Adrenal gland (tissue), 12 donors: ENCODE measurements around the gene HS3ST3A1. TPM values are rescaled to one million over a fixed set of nuclear protein-coding genes. Genes with fewer than 3 reads are reported as not detected.

Source experiments
- DNase-seq, 7 donors: peaks; one replicate each; pipeline ENCODE4 v3.0.0-alpha.2; 2019 to 2020
- H3K27ac ChIP-seq, 5 donors: fragments of 200-600 bp; sonication (generic) in 4 of 5; 1 replicate in 3 of 5; 2 replicates in 2 of 5; pipeline versions ENCODE4 v1.5.1 to v1.8.0; 2016 to 2020; ENCODE audit warnings: mild to moderate bottlenecking in 1 of 5
- H3K27me3 ChIP-seq: fragments of 200-600 bp; 2 replicates; pipeline ENCODE4 v1.8.0; 2021
- H3K36me3 ChIP-seq, 2 donors: fragments of 200-600 bp; replicated peaks in 1 of 2; 1 replicate in 1 of 2; 2 replicates in 1 of 2; pipeline versions ENCODE4 v1.5.1 to v1.8.0; 2018 to 2022
- H3K4me1 ChIP-seq, 2 donors: fragments of 200-600 bp; replicated peaks in 1 of 2; 1 replicate in 1 of 2; 2 replicates in 1 of 2; pipeline versions ENCODE4 v1.5.1 to v1.8.0; 2018 to 2021
- H3K4me3 ChIP-seq, 4 donors: fragments of 200-600 bp; sonication (generic) in 3 of 4; one replicate each; pipeline ENCODE4 v1.5.1; 2016 to 2018
- H3K9me3 ChIP-seq, 3 donors: fragments of 200-600 bp; sonication (generic) in 1 of 3; replicated peaks in 1 of 3; 1 replicate in 2 of 3; 2 replicates in 1 of 3; pipeline versions ENCODE4 v1.5.1 to v1.8.0; 2016 to 2021
- POLR2A ChIP-seq, 2 donors: fragments of 450-650 bp; IDR thresholded peaks; one replicate each; pipeline ENCODE4 v1.6.1; 2017; ENCODE audit warnings: antibody characterized with exemption in 2 of 2, mild to moderate bottlenecking in 2 of 2, moderate library complexity in 1 of 2
- WGBS, 4 donors: extraction: QIAGEN DNeasy Blood & Tissue Kit in 2 of 4; methylation state at CpG; one replicate each; pipeline versions ENCODE4 v1.1.5 to v1.1.7; 2013 to 2017; 5-methylcytosine and 5-hydroxymethylcytosine counted together
- intact Hi-C, 2 donors: fragments of 100-400 bp; cut with DNase I; formaldehyde crosslinking; loops; one replicate each; pipeline versions ENCODE4 v1.14.1 to v1.15.0; 2022 to 2023
- polyA plus RNA-seq, 3 donors: library from polyadenylated mRNA; stranded (reverse); fragments of 200-250 nt in 2 of 3; fragments of 350-450 nt in 1 of 3; fragmentation: Illumina TruSeq in 1 of 3; extraction: RNeasy Lipid Tissue Mini Kit (QIAGEN cat#74804) in 1 of 3; gene quantifications; one replicate each; pipeline ENCODE4 v1.2.3, GENCODE V29; 2013 to 2014
- total RNA-seq, 9 donors: library from RNA; depleted of rRNA in 4 of 9; stranded (reverse); fragments of >200 nt in 4 of 9; fragments of 120-200 nt in 1 of 9; fragmentation: NEBNext Ultra II Directional in 1 of 9; extraction: Animal tissue kit (Norgen Biotek cat#: 25700) in 1 of 9; gene quantifications; one replicate each; pipeline versions ENCODE4 v1.1.0 to v1.2.4, GENCODE V29; 2013 to 2023
- TF ChIP-seq, protein P1 (sequence below), 6 experiments: fragments of 450-650 bp in 4 of 6; fragments of 200-600 bp in 2 of 6; sonication (generic) in 1 of 6; IDR thresholded peaks; 1 replicate in 5 of 6; 2 replicates in 1 of 6; pipeline versions ENCODE4 v1.5.1 to v1.8.0; 2016 to 2021; ENCODE audit warnings: antibody characterized with exemption in 6 of 6, mild to moderate bottlenecking in 2 of 6, moderate library complexity in 1 of 6
- donor health status: healthy with polysubstance abuse.
- donor health status: Bipolar disorder and iron deficiency.
- donor health status: DM: yes; HTN: yes; CAD: no.
- donor health status: DM: no; HTN: no; CAD: no.
- donor health status: DM: no; HTN: no; CAD: no.
- donor health status: DM: yes; HTN: yes; CAD: no.

Gene HS3ST3A1
- total and polyA plus RNA-seq, 12 donors = 0.09 to 22.7 (median 4.0) TPM

DNA sequence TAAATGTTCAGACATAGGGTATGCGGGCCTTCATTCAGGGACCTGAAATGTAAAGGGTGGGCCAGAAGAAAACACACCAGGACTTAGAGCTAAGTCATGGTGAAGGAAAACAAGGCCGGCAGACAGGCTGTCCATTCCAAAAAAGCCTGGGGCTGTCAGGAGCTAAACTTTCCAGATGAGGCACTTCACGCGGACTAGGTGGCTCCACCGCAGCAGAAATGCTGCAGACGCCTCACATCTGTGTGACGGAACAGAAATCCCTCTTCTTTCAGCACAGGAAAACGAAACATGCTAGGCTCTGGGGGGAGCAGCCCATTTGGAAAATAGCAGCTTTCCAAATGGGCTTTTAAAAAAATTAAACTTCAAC lies 88.7 kb downstream of the HS3ST3A1 start:
- no peak for DNase-seq
- 72 to 85% (median 77%) methylated on average over 8 of the region's 8 CpGs for WGBS, 4 donors
- H3K9me3 ChIP-seq = no peaks in the 10 kb centered on the region
- no peaks in the 10 kb centered on the region for H3K27me3 ChIP-seq
- H3K4me1 ChIP-seq = no peaks in the 10 kb centered on the region
- H3K27ac ChIP-seq = no peak overlapping the region
- H3K4me3 ChIP-seq = no peak overlapping the region
- TF ChIP-seq, protein P1, sequence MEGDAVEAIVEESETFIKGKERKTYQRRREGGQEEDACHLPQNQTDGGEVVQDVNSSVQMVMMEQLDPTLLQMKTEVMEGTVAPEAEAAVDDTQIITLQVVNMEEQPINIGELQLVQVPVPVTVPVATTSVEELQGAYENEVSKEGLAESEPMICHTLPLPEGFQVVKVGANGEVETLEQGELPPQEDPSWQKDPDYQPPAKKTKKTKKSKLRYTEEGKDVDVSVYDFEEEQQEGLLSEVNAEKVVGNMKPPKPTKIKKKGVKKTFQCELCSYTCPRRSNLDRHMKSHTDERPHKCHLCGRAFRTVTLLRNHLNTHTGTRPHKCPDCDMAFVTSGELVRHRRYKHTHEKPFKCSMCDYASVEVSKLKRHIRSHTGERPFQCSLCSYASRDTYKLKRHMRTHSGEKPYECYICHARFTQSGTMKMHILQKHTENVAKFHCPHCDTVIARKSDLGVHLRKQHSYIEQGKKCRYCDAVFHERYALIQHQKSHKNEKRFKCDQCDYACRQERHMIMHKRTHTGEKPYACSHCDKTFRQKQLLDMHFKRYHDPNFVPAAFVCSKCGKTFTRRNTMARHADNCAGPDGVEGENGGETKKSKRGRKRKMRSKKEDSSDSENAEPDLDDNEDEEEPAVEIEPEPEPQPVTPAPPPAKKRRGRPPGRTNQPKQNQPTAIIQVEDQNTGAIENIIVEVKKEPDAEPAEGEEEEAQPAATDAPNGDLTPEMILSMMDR (IDR thresholded peaks at IDR 0.05) = no peak
- no peak for TF ChIP-seq POLR2A (IDR thresholded peaks at IDR 0.05)
- intact Hi-C loops = no loop called here
- no peaks in the 10 kb centered on the region for H3K36me3 ChIP-seq

DNA sequence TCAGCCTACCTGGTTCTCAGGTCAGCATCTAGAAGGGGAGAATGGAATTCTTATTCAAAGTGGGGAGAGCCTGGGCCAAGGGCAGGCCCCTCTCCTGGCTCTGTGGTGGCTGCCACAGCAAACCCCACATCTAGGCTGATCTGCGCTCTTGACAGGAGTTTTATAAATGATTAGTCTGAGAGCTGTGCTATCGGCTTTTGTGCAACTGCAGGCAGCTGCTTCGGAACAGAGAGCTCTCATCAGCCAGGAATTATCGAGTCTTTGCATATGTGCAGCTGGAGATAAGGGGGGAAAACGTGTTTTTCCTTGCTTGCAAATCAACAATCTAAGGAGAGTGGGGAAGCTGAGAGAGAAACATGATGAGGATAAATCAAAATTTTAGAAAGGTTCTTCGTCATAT lies 91.7 kb downstream of the HS3ST3A1 start:
- H3K36me3 ChIP-seq = no peaks in the 10 kb centered on the region
- WGBS, 4 donors = 10 to 17% (median 14%) methylated on average over 6 of the region's 6 CpGs
- peak overlapping the region in 1 of 5 donors; percentile 45 for H3K27ac ChIP-seq
- H3K27me3 ChIP-seq = no peaks in the 10 kb centered on the region
- H3K4me1 ChIP-seq = no peaks in the 10 kb centered on the region
- intact Hi-C loops = no loop called here
- H3K9me3 ChIP-seq = no peaks in the 10 kb centered on the region
- DNase-seq = peak in 1 of 7 donors; percentile 22
- H3K4me3 ChIP-seq = no peak overlapping the region
- TF ChIP-seq, protein P1 (IDR thresholded peaks at IDR 0.05) = no peak
- no peak for TF ChIP-seq POLR2A (IDR thresholded peaks at IDR 0.05)

DNA sequence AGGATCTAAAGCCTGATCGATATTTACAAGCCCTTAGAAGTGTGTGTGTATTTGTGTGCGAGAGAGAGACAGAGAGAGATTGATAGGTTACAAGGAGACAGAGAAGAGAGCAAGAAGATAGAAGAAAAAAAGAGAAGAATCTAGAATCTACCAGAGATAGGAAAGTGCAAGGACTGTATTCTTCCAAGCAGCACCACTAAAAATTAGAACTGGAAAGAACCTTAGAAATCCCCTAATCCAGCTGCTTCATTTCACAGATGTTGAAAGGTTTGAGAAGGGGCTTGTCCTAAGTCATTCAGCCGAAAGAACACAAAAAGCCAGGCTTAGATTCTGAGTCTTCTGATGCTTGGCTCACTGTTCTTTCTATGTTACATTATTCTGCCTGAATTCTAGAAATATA lies 92.2 kb downstream of the HS3ST3A1 start:
- no peaks in the 10 kb centered on the region for H3K4me1 ChIP-seq
- H3K4me3 ChIP-seq = no peak overlapping the region
- H3K9me3 ChIP-seq = no peaks in the 10 kb centered on the region
- 49 to 63% (median 60%) methylated on average over 3 of the region's 3 CpGs for WGBS, 4 donors
- TF ChIP-seq POLR2A (IDR thresholded peaks at IDR 0.05) = no peak
- TF ChIP-seq, protein P1 (IDR thresholded peaks at IDR 0.05) = no peak
- peak overlapping the region in 1 of 5 donors; percentile 45 for H3K27ac ChIP-seq
- no peaks in the 10 kb centered on the region for H3K27me3 ChIP-seq
- no peak for DNase-seq
- intact Hi-C loops = no loop called here
- no peaks in the 10 kb centered on the region for H3K36me3 ChIP-seq

DNA sequence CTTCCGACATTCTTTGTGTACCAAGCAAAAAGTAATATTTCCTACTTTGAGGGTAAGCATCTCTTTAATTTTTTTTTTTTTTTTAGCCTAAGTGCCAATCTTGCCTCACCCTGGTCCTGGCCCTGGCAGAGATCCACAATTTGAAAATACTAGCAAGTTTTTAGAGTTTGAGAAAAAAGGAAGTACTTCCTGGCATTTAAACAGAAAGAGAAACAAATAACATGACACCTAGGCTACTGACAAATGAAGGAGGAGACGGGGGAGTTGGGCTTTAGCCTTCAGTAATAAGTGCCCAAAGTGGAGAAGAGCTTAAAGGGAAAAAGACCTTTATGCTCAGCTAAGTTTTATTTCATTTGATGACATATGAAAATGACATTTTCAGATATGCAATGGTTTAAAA lies 92.8 kb downstream of the HS3ST3A1 start:
- DNase-seq = peak in 1 of 7 donors; percentile 11
- Histone ChIP-seq H3K27ac (no peak overlapping the region), H3K36me3 (no peaks in the 10 kb centered on the region), H3K9me3 (no peaks in the 10 kb centered on the region), H3K4me3 (no peak overlapping the region), H3K4me1 (no peaks in the 10 kb centered on the region), H3K27me3 (no peaks in the 10 kb centered on the region)
- TF ChIP-seq POLR2A (IDR thresholded peaks at IDR 0.05) = no peak
- TF ChIP-seq, protein P1 (IDR thresholded peaks at IDR 0.05) = no peak
- intact Hi-C loops = no loop called here
- 46 to 58% (median 52%) methylated on average over 2 of the region's 2 CpGs for WGBS, 4 donors
